DOHH2 (cell line): ENCODE data around the gene CYLD.

Experiments used
- H3F3A ChIP-seq: fragments of 200-600 bp; sonication (generic), shearing (Covaris generic); 2 replicates; pipeline ENCODE4 v1.6.0; 2016; ENCODE audit warnings: antibody characterized with exemption, mild to moderate bottlenecking; ENCODE audit not compliant: control insufficient read depth, insufficient read depth
- H3K27ac ChIP-seq: fragments of 200-600 bp; sonication (generic); 2 replicates; pipeline ENCODE4 v1.5.1; 2014; ENCODE audit warnings: low read depth, mild to moderate bottlenecking, low read length, moderate library complexity
- H3K27me3 ChIP-seq: fragments of 200-600 bp; sonication (generic); 2 replicates; pipeline ENCODE4 v1.6.1; 2014; ENCODE audit warnings: mild to moderate bottlenecking, low read length, mixed read lengths; ENCODE audit not compliant: control insufficient read depth
- H3K36me3 ChIP-seq: fragments of 200-600 bp; sonication (generic); 2 replicates; pipeline ENCODE4 v1.6.1; 2014; ENCODE audit warnings: mild to moderate bottlenecking, low read length, moderate library complexity, mixed read lengths; ENCODE audit not compliant: control insufficient read depth
- H3K4me1 ChIP-seq: fragments of 200-600 bp; sonication (generic); 2 replicates; pipeline ENCODE4 v1.6.1; 2014; ENCODE audit warnings: mild to moderate bottlenecking, low read length, mixed read lengths; ENCODE audit not compliant: control insufficient read depth
- H3K4me2 ChIP-seq: fragments of 200-600 bp; sonication (generic); 2 replicates; pipeline ENCODE4 v1.6.0; 2014; ENCODE audit warnings: mild to moderate bottlenecking, low read length, moderate library complexity
- H3K4me3 ChIP-seq: fragments of 200-600 bp; sonication (generic); 2 replicates; pipeline ENCODE4 v1.5.1; 2014; ENCODE audit warnings: mild to moderate bottlenecking, low read length, mixed read lengths
- H3K79me2 ChIP-seq: fragments of 200-600 bp; sonication (generic); 2 replicates; pipeline ENCODE4 v1.6.1; 2014; ENCODE audit warnings: mild to moderate bottlenecking, low read length, mixed read lengths; ENCODE audit not compliant: control insufficient read depth
- H3K9me2 ChIP-seq: fragments of 200-600 bp; sonication (generic); replicated peaks from 2 replicates; pipeline ENCODE4 v1.6.1; 2014; ENCODE audit warnings: mild to moderate bottlenecking, low read length, mixed read lengths; ENCODE audit not compliant: control insufficient read depth
- H3K9me3 ChIP-seq: fragments of 200-600 bp; sonication (generic); 2 replicates; pipeline ENCODE4 v1.6.1; 2014; ENCODE audit warnings: antibody characterized with exemption, low read length, mixed read lengths; ENCODE audit not compliant: control insufficient read depth, insufficient read depth
- H4K20me1 ChIP-seq: fragments of 200-600 bp; sonication (generic); 2 replicates; pipeline ENCODE4 v1.6.0; 2014; ENCODE audit warnings: low read depth, mild to moderate bottlenecking, antibody characterized with exemption, low read length, moderate library complexity; ENCODE audit not compliant: control insufficient read depth, insufficient read depth
- CTCF ChIP-seq: fragments of 200-600 bp; sonication (generic); IDR thresholded peaks from one replicate; pipeline ENCODE4 v1.5.1; 2014; ENCODE audit warnings: antibody characterized with exemption, mild to moderate bottlenecking, low read depth, low read length; ENCODE audit not compliant: poor library complexity, severe bottlenecking
- EZH2phosphoT487 ChIP-seq: fragments of 200-600 bp; sonication (generic); IDR thresholded peaks from 2 replicates; pipeline ENCODE4 v1.6.1; 2017; ENCODE audit warnings: borderline replicate concordance, mild to moderate bottlenecking, antibody characterized with exemption, low read length, moderate library complexity, mixed read lengths

CYLD gene

GRCh38 chr16:50848755-50849514, 107.0 kb downstream of the CYLD start:
- H3K79me2 ChIP-seq, result no peaks in the 10 kb centered on the region
- no peak overlapping the region for H3K4me3 ChIP-seq
- H3K27ac ChIP-seq, result no peak overlapping the region
- no peaks in the 10 kb centered on the region for H4K20me1 ChIP-seq
- no peaks in the 10 kb centered on the region for H3K36me3 ChIP-seq
- no peaks in the 10 kb centered on the region for H3K9me3 ChIP-seq
- H3F3A ChIP-seq, result no peaks in the 10 kb centered on the region
- H3K9me2 ChIP-seq, result no peaks in the 10 kb centered on the region
- TF ChIP-seq EZH2phosphoT487 (no peak), CTCF (no peak)
- no peak overlapping the region for H3K4me2 ChIP-seq
- H3K4me1 ChIP-seq, result no peaks in the 10 kb centered on the region
- H3K27me3 ChIP-seq, result no peaks in the 10 kb centered on the region
